DMS153 (cell line): ENCODE data around the gene GTPBP4.

ENCODE experiments used
- DNase-seq: peaks from one replicate; lab custom pipeline; 2025; lab: John Stamatoyannopoulos, UW

Gene GTPBP4

DNA sequence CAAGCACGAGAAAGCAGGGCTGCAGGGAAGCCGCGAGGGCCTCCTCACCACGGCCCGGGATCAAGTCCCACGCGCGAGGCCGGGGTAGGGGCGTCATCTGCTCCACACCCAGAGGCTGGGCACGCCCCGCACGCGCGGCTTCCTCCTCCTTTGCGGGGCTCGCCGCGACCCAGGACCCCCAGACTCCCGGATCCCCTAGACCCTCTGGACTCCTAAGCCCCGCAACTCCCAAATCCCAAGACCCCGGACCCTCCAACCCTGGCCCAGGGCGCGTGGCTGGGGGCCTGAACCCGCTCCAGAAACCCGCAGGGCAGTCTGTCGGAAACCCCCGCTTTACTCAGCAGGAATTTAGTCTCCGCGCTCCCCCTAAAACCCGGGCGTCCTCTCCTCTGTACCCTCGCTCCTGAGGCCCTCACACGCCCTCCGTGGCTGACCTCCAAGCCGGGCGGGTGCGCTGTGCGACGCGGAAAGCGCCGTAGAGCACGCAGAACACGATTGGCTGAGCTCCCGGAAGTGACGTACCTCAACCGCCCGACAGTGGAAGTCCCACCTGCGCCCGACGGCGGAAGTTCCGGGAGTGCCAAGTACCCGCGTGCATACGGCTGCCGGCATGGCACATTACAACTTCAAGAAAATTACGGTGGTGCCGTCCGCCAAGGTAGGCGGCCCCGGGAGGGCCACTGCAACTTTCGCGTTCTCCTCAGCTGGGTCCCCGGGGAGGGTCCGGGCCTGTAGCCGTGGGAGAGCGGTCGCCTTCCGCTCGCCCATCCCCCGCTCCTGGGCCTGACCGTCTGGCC, at the start of gene GTPBP4:
Gene GTPBP4 (plus strand): TSS at position 565 of the 797 bp plus-strand sequence. CDS start 46 bp downstream, at position 611.
- peak; percentile 82 for DNase-seq

- DNase-seq: no peak
These were observed 49.1 kb upstream of the GTPBP4 start for GRCh38 chr10:938941-939678.

- no peak for DNase-seq
These were observed 44.8 kb upstream of the GTPBP4 start for GRCh38 chr10:943334-944033.

GRCh38 chr10:944034-944831, 44.0 kb upstream of the GTPBP4 start:
- DNase-seq: no peak

- no peak for DNase-seq
These were observed 42.5 kb upstream of the GTPBP4 start for GRCh38 chr10:945778-946177.

DNA sequence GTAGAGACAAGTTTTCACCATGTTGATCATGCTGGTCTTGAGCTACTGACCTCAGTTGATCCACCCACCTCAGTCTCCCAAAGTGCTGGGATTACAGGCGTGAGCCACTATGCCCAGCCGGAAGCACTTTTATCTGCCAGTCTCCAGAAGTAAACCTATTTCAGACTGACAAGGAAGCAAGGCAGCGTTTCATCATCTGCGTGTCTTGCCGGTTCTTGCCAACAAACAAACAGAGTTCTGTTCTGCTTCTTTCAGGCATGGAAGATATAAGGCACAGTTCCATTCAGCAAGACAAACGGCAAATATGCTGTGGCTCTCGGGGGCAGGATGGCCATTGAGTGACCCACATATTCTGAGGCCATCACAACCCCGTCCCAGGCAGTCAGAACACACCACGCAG, 41.2 kb upstream of the GTPBP4 start:
- DNase-seq: no peak

DNA sequence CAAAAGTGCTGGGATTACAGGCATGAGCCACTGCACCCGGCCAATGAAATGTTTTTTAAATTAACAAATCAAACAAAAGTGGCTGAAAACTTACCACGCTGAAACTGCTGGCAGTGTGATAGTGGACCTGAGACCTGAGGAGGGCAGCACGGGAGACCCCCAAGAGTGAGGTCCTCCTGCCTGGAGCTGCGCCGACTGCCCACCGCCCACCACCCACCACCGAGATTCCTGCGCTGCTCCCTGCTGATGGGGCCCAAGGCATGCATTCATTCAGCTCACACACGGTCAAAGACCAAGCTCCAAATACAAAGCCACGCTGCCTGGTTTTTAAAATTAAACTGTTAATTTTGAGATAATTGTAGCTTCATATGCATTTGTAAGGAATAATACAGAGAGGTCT, 40.4 kb upstream of the GTPBP4 start:
- no peak for DNase-seq

GRCh38 chr10:948347-948746, 39.9 kb upstream of the GTPBP4 start:
- no peak for DNase-seq

GRCh38 chr10:949446-949845, 38.8 kb upstream of the GTPBP4 start:
- DNase-seq: no peak

- DNase-seq: no peak
These were observed 34.4 kb upstream of the GTPBP4 start for GRCh38 chr10:953836-954235.

GRCh38 chr10:954396-954795, 33.8 kb upstream of the GTPBP4 start:
- DNase-seq: no peak

GRCh38 chr10:955127-955819, 33.0 kb upstream of the GTPBP4 start:
- peak; percentile 4 for DNase-seq

GRCh38 chr10:955820-956217, 32.4 kb upstream of the GTPBP4 start:
- no peak for DNase-seq

- DNase-seq: no peak
These were observed 30.1 kb upstream of the GTPBP4 start for GRCh38 chr10:958106-958505.

- no peak for DNase-seq
These were observed 29.4 kb upstream of the GTPBP4 start for GRCh38 chr10:958856-959255.

- no peak for DNase-seq
These were observed 25.9 kb upstream of the GTPBP4 start for GRCh38 chr10:962342-962741.

- DNase-seq: no peak
These were observed 25.0 kb upstream of the GTPBP4 start for GRCh38 chr10:963186-963585.

GRCh38 chr10:963655-964054, 24.6 kb upstream of the GTPBP4 start:
- DNase-seq: no peak

DNA sequence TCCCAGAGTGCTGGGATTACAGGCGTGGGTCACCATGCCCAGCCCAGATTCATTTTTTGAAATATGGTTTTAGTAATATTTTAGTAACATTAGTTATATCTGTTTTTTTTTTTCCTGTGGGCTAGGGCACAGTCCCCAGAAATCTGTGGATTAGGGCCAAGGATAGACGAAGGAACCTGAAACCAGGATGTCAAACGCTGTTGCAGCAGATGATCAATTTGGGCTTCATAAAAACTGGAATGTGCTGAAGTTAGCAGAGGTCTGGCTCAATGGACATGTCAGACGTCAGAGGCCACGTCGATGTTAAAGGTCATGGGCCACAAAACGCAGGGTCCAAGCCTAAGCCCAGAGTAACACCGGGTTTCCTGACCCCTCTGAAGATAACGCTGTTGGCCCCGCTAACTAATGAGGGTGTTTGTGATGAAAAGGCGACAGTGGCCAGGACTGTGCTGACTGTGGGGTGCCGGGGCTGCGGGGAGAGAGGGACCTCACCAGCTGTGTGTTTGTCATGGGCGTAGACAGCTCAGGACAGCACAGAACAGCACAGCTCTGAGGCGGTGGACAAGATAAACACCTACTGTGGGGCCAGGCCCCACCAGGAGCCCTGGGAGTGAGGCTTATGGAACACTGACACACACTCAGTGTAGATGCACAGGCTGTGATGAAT, 23.8 kb upstream of the GTPBP4 start:
- DNase-seq: no peak

GRCh38 chr10:964988-965417, 23.2 kb upstream of the GTPBP4 start:
- DNase-seq: no peak
